ENCODE measurements around the gene SDK1.

DNA sequence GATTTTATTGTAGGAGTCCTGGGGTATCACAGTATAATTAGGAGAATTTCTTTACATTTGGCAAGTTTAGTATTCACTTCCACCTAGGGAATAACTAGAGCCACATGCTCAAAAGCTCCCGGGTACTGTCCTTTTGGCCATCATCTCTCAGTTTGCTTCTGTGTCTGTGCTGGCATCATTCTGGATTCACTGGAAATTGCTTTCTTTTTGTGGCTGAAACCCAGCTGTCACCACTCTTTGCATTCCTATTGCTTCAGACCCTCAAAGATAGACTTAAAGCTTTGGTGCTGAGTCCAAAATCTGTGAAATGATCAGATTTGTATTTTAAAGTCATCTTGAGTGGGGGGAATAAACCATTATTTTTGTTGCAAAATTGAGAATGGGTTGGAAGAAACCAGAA, 8.9 kb downstream of the SDK1 start:
- TF ChIP-seq, protein P1, sequence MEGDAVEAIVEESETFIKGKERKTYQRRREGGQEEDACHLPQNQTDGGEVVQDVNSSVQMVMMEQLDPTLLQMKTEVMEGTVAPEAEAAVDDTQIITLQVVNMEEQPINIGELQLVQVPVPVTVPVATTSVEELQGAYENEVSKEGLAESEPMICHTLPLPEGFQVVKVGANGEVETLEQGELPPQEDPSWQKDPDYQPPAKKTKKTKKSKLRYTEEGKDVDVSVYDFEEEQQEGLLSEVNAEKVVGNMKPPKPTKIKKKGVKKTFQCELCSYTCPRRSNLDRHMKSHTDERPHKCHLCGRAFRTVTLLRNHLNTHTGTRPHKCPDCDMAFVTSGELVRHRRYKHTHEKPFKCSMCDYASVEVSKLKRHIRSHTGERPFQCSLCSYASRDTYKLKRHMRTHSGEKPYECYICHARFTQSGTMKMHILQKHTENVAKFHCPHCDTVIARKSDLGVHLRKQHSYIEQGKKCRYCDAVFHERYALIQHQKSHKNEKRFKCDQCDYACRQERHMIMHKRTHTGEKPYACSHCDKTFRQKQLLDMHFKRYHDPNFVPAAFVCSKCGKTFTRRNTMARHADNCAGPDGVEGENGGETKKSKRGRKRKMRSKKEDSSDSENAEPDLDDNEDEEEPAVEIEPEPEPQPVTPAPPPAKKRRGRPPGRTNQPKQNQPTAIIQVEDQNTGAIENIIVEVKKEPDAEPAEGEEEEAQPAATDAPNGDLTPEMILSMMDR (tag by site-specific recombination; IDR thresholded peaks at IDR 0.05): no peak
- TF ChIP-seq, protein P2, sequence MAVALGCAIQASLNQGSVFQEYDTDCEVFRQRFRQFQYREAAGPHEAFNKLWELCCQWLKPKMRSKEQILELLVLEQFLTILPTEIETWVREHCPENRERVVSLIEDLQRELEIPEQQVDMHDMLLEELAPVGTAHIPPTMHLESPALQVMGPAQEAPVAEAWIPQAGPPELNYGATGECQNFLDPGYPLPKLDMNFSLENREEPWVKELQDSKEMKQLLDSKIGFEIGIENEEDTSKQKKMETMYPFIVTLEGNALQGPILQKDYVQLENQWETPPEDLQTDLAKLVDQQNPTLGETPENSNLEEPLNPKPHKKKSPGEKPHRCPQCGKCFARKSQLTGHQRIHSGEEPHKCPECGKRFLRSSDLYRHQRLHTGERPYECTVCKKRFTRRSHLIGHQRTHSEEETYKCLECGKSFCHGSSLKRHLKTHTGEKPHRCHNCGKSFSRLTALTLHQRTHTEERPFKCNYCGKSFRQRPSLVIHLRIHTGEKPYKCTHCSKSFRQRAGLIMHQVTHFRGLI (tag by site-specific recombination; IDR thresholded peaks at IDR 0.05): no peak
- TF ChIP-seq ZBTB21 (tag by site-specific recombination; IDR thresholded peaks at IDR 0.05) (no peak), ZNF23 (tag by site-specific recombination; IDR thresholded peaks at IDR 0.05; ENCODE audit: borderline replicate concordance) (no peak), ZNF175 (tag by site-specific recombination; IDR thresholded peaks at IDR 0.05) (no peak), BCL11A (tag by site-specific recombination; IDR thresholded peaks at IDR 0.05; ENCODE audit: low read depth) (no peak), ZNF621 (tag by site-specific recombination; IDR thresholded peaks at IDR 0.05) (no peak), ZNF670 (tag by site-specific recombination; IDR thresholded peaks at IDR 0.05; ENCODE audit: low read depth) (no peak), SP2 (tag by site-specific recombination; IDR thresholded peaks at IDR 0.05) (no peak), HOXA7 (CRISPR knock-in tag; IDR thresholded peaks at IDR 0.05; ENCODE audit: borderline replicate concordance) (no peak), SP3 (tag by site-specific recombination; IDR thresholded peaks at IDR 0.05) (no peak)
- TF ChIP-seq, protein P3, sequence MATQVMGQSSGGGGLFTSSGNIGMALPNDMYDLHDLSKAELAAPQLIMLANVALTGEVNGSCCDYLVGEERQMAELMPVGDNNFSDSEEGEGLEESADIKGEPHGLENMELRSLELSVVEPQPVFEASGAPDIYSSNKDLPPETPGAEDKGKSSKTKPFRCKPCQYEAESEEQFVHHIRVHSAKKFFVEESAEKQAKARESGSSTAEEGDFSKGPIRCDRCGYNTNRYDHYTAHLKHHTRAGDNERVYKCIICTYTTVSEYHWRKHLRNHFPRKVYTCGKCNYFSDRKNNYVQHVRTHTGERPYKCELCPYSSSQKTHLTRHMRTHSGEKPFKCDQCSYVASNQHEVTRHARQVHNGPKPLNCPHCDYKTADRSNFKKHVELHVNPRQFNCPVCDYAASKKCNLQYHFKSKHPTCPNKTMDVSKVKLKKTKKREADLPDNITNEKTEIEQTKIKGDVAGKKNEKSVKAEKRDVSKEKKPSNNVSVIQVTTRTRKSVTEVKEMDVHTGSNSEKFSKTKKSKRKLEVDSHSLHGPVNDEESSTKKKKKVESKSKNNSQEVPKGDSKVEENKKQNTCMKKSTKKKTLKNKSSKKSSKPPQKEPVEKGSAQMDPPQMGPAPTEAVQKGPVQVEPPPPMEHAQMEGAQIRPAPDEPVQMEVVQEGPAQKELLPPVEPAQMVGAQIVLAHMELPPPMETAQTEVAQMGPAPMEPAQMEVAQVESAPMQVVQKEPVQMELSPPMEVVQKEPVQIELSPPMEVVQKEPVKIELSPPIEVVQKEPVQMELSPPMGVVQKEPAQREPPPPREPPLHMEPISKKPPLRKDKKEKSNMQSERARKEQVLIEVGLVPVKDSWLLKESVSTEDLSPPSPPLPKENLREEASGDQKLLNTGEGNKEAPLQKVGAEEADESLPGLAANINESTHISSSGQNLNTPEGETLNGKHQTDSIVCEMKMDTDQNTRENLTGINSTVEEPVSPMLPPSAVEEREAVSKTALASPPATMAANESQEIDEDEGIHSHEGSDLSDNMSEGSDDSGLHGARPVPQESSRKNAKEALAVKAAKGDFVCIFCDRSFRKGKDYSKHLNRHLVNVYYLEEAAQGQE (tag by site-specific recombination; IDR thresholded peaks at IDR 0.05): no peak
- TF ChIP-seq, protein P4, sequence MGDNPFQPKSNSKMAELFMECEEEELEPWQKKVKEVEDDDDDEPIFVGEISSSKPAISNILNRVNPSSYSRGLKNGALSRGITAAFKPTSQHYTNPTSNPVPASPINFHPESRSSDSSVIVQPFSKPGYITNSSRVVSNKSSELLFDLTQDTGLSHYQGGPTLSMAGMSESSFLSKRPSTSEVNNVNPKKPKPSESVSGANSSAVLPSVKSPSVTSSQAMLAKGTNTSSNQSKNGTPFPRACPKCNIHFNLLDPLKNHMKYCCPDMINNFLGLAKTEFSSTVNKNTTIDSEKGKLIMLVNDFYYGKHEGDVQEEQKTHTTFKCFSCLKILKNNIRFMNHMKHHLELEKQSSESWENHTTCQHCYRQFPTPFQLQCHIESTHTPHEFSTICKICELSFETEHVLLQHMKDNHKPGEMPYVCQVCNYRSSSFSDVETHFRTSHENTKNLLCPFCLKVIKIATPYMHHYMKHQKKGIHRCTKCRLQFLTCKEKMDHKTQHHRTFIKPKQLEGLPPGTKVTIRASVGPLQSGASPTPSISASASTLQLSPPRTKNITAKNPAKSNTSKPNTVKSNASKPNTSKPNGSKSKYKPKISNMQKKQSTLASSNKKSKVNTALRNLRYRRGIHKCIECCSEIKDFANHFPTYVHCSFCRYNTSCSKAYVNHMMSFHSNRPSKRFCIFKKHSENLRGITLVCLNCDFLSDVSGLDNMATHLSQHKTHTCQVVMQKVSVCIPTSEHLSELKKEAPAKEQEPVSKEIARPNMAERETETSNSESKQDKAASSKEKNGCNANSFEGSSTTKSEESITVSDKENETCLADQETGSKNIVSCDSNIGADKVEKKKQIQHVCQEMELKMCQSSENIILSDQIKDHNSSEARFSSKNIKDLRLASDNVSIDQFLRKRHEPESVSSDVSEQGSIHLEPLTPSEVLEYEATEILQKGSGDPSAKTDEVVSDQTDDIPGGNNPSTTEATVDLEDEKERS (tag by site-specific recombination; IDR thresholded peaks at IDR 0.05): no peak

Data from HEK293 (cell line).